Measurements from ENCODE around the gene CAPS. TPM values are rescaled to one million over a fixed set of nuclear protein-coding genes. Genes with fewer than 3 reads are reported as not detected.
A peak's percentile ranks its signal among the peaks of the same experiment; 100 is the strongest.

Gene CAPS
- total and polyA plus RNA-seq, 3 donors from 2014 or later, result 9.4 to 20.9 (median 13.9) TPM

- Histone ChIP-seq H3K27ac (no peak overlapping the region), H3K36me3 (ENCODE audit: low read depth, missing control alignments) (no peaks in the 10 kb centered on the region), H3K4me3 (no peak overlapping the region), H3K4me1 (peaks cover 13% of the 10 kb centered on the region), H3K27me3 (no peaks in the 10 kb centered on the region), H3K9me3 (no peaks in the 10 kb centered on the region)
- DNase-seq, result no peak
- intact Hi-C loops (cut with DNase I; ENCODE audit: low total_unique reads), result no loop called here
- no peak for TF ChIP-seq POLR2A (IDR thresholded peaks at IDR 0.05)
- no peak for TF ChIP-seq CTCF (IDR thresholded peaks at IDR 0.05)
- WGBS, 2 donors, result 53 to 59% methylated on average over 17 of the region's 17 CpGs
Observed at GRCh38 chr19:5889288-5889971, 24.6 kb upstream of the CAPS start.

GRCh38 chr19:5890099-5890498 lies 24.0 kb upstream of the CAPS start:
- intact Hi-C loops (cut with DNase I; ENCODE audit: low total_unique reads), result no loop called here
- TF ChIP-seq POLR2A (IDR thresholded peaks at IDR 0.05) (no peak), CTCF (IDR thresholded peaks at IDR 0.05) (no peak)
- H3K4me1 ChIP-seq, result peaks cover 18% of the 10 kb centered on the region
- WGBS, 2 donors, result 51 to 52% methylated on average over 10 of the region's 10 CpGs
- H3K36me3 ChIP-seq (ENCODE audit: low read depth, missing control alignments), result no peaks in the 10 kb centered on the region
- H3K9me3 ChIP-seq, result no peaks in the 10 kb centered on the region
- no peak for DNase-seq
- no peak overlapping the region for H3K27ac ChIP-seq
- H3K4me3 ChIP-seq, result no peak overlapping the region
- H3K27me3 ChIP-seq, result no peaks in the 10 kb centered on the region

DNA sequence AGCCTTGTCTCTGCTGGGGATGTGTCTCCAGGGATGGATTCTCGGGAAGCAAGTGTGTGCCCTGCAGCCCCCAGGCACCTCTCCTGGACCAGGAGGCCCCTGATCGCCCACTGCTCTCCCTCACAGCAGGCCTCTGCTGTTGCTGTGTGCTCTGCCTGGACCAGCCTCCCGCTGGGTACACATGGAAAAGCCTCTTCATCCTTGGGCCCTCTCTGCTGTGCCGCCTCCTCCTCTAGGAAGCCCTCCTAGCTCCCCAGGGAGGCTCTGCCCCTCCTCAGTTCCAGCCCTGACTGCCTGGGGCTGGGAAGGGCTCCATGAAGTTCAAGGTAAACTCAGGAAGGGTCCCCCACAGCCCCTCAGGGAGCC lies 22.5 kb upstream of the CAPS start:
- no peaks in the 10 kb centered on the region for H3K9me3 ChIP-seq

DNA sequence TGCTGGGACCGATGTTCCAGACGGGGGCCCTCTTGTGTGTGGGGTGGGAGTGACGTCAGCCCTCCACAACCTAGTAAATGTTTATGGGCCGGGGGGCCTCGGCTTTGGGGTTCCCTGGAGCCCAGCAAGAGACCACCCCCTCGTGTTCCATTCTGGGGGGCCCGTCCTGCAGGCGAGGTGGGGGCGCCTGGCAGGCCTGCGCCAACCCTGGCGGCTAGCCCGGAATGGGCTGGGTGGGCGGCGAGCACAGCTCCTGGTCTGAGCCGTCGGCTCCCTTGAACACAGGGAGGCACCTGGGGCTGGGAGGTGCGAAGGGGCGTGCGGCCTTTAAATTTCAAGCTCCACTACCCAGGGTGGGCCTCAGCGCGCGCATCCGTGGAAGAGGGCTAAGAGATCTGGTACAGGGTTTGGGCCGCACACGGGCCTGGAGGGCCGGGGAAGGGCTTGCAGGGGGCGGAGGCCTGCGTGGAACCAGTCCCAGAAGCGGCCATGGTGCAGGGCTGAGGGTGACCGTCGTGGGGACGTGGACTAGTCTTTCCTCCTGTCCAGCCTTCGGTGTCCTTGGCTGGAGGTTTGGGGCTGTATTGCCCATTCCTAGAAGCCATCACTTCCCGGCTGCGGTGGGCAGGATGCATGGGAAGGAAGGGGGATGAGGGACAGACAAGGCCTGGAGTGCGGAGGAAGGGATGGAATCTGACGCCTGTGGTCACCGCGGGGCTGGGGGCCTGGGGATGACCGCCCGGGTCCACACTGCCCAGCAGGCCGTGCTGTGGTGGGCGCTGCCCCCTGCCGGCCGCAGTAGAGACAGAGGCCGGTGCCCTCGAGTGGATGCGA lies 21.9 kb upstream of the CAPS start:
- no peaks in the 10 kb centered on the region for H3K9me3 ChIP-seq
- H3K27ac ChIP-seq, result no peak overlapping the region
- TF ChIP-seq CTCF (IDR thresholded peaks at IDR 0.05), result peak; percentile 38 to 59 (median 54)
- TF ChIP-seq POLR2A (IDR thresholded peaks at IDR 0.05), result no peak
- intact Hi-C loops (cut with DNase I; ENCODE audit: low total_unique reads), result no loop called here
- DNase-seq, result no peak
- WGBS, 2 donors, result 14 to 29% methylated on average over 7 to 48 of the region's 48 CpGs
- no peak overlapping the region for H3K4me3 ChIP-seq
- no peaks in the 10 kb centered on the region for H3K27me3 ChIP-seq
- no peaks in the 10 kb centered on the region for H3K36me3 ChIP-seq (ENCODE audit: low read depth, missing control alignments)
- peaks cover 18% of the 10 kb centered on the region for H3K4me1 ChIP-seq

More for the DNA sequence above, 22.5 kb upstream of the CAPS start:
- TF ChIP-seq POLR2A (IDR thresholded peaks at IDR 0.05) (no peak), CTCF (IDR thresholded peaks at IDR 0.05) (no peak)
- WGBS, 2 donors, result 49 to 80% methylated on average over 2 to 4 of the region's 4 CpGs
- Histone ChIP-seq H3K27ac (no peak overlapping the region), H3K27me3 (no peaks in the 10 kb centered on the region), H3K4me3 (no peak overlapping the region), H3K36me3 (ENCODE audit: low read depth, missing control alignments) (no peaks in the 10 kb centered on the region), H3K4me1 (peaks cover 18% of the 10 kb centered on the region)
- intact Hi-C loops (cut with DNase I; ENCODE audit: low total_unique reads), result no loop called here
- DNase-seq, result no peak
